Measurements from ENCODE around the gene SNRK. TPM values are rescaled to one million over a fixed set of nuclear protein-coding genes. Genes with fewer than 3 reads are reported as not detected.

SNRK gene
- total RNA-seq, 1 experiment from 2014 or later = 12.0 TPM

GRCh38 chr3:43390255-43390588 is 103.9 kb downstream of the SNRK start:
- Histone ChIP-seq H2BK20ac (ENCODE audit: low read depth, low read length, poor library complexity, severe bottlenecking) (no peak overlapping the region), H2BK120ac (ENCODE audit: low read depth, low read length, poor library complexity, severe bottlenecking) (no peak overlapping the region), H3K4ac (ENCODE audit: low read depth, low read length) (no peak overlapping the region), H3K4me1 (ENCODE audit: insufficient read depth, low read length) (peaks cover 4% of the 10 kb centered on the region; the same call in 1 of the 2 replicates), H4K5ac (ENCODE audit: insufficient read length, low read depth, low read length) (no peak overlapping the region), H4K20me1 (ENCODE audit: control insufficient read depth, insufficient read depth, insufficient read length) (no peaks in the 10 kb centered on the region), H4K91ac (ENCODE audit: insufficient read length, low read depth, low read length) (no peak overlapping the region), H3T11ph (ENCODE audit: low read length) (no peak overlapping the region), H3K9ac (ENCODE audit: extremely low read depth, insufficient read length, low read length) (no peak overlapping the region), H3K79me1 (ENCODE audit: insufficient read depth, low read depth, low read length, poor library complexity, severe bottlenecking) (no peaks in the 10 kb centered on the region), H2BK5ac (ENCODE audit: insufficient read length, low read length) (no peak overlapping the region), H3K56ac (ENCODE audit: insufficient read length, low read depth, low read length) (no peak overlapping the region), H3K23ac (ENCODE audit: insufficient read length, low read depth, low read length) (no peak overlapping the region), H3K14ac (ENCODE audit: insufficient read depth, low read length) (no peak overlapping the region; the same call in 1 of the 2 replicates), H2BK12ac (ENCODE audit: insufficient read length, low read depth, low read length) (no peak overlapping the region), H3K27ac (ENCODE audit: insufficient read length, low read depth, low read length) (no peak overlapping the region), H3K18ac (ENCODE audit: insufficient read length, low read depth, low read length) (no peak overlapping the region), H3K23me2 (ENCODE audit: insufficient read length, low read depth, low read length, poor library complexity, severe bottlenecking) (no peaks in the 10 kb centered on the region), H2AK5ac (ENCODE audit: insufficient read length, low read length) (no peak overlapping the region), H3K79me2 (ENCODE audit: insufficient read depth, low read length) (no peaks in the 10 kb centered on the region), H3K27me3 (ENCODE audit: insufficient read depth, low read length) (no peaks in the 10 kb centered on the region), H4K8ac (replicated peaks; ENCODE audit: insufficient read length, low read depth, low read length) (no peak overlapping the region), H2AFZ (ENCODE audit: low read length) (no peak overlapping the region), H3K4me2 (ENCODE audit: insufficient read depth, insufficient read length, low read length) (no peak overlapping the region), H2BK15ac (ENCODE audit: low read depth, low read length) (no peak overlapping the region), H3K9me3 (ENCODE audit: control insufficient read depth, low read depth, low read length) (no peaks in the 10 kb centered on the region)
- Mint-ChIP-seq H3K4me1 (peaks cover 13 to 18% of the 10 kb centered on the region in 2 experiments), H3K27ac (peak overlapping the region in 2 of 3 experiments; percentile 68 to 86; a peak in 4 of 7 replicates), H3K4me3 (no peak overlapping the region), H3K9me3 (peaks cover 1 to 4% of the 10 kb centered on the region in 2 experiments; a peak in 3 of 5 replicates), H3K27me3 (ENCODE audit: low read depth) (no peaks in the 10 kb centered on the region), H3K36me3 (ENCODE audit: insufficient read depth in 1 of 3, low read depth in 3 of 3) (peaks cover 2 to 5% (median 3%) of the 10 kb centered on the region in 3 experiments; a peak in 5 of 7 replicates)
- DNase-seq = no peak
- TF ChIP-seq, protein P1, sequence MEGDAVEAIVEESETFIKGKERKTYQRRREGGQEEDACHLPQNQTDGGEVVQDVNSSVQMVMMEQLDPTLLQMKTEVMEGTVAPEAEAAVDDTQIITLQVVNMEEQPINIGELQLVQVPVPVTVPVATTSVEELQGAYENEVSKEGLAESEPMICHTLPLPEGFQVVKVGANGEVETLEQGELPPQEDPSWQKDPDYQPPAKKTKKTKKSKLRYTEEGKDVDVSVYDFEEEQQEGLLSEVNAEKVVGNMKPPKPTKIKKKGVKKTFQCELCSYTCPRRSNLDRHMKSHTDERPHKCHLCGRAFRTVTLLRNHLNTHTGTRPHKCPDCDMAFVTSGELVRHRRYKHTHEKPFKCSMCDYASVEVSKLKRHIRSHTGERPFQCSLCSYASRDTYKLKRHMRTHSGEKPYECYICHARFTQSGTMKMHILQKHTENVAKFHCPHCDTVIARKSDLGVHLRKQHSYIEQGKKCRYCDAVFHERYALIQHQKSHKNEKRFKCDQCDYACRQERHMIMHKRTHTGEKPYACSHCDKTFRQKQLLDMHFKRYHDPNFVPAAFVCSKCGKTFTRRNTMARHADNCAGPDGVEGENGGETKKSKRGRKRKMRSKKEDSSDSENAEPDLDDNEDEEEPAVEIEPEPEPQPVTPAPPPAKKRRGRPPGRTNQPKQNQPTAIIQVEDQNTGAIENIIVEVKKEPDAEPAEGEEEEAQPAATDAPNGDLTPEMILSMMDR (conservative IDR thresholded peaks at IDR 0.05) = no peak
- no CpG with 5 or more reads among the region's 1 CpG for WGBS (ENCODE audit: extremely low coverage, insufficient read length, low lambda C conversion rate)
